T-helper 17 cell (primary cell): Measurements from ENCODE around the gene EXT2. TPM values are rescaled to one million over a fixed set of nuclear protein-coding genes. Genes with fewer than 3 reads are reported as not detected.
A peak's percentile ranks its signal among the peaks of the same experiment; 100 is the strongest.

Source experiments
- ATAC-seq: fragments of 150-1000 bp; cut with Tn5 transposase; 2 replicates; pipeline ENCODE4 v1.10.0; 2021; ENCODE audit warnings: mild to moderate bottlenecking, moderate library complexity
- DNase-seq, 3 donors: peaks; one replicate each; pipeline versions ENCODE4 v3.0.0 to v3.0.0-alpha.2; 2020 to 2021
- H3K9me3 ChIP-seq: one replicate; pipeline ENCODE4 v1.7.0; 2013; ENCODE audit warnings: low read length, mild to moderate bottlenecking; ENCODE audit not compliant: control insufficient read depth, poor library complexity, severe bottlenecking
- H3K27ac Mint-ChIP-seq: one replicate; pipeline ENCODE4 v1.8.0; 2022; ENCODE audit warnings: mild to moderate bottlenecking, moderate library complexity, mixed read lengths
- H3K27me3 Mint-ChIP-seq: one replicate; pipeline ENCODE4 v1.8.0; 2022; ENCODE audit warnings: mixed read lengths
- H3K36me3 Mint-ChIP-seq: one replicate; pipeline ENCODE4 v1.8.0; 2022; ENCODE audit warnings: low read depth, mixed read lengths
- H3K4me1 Mint-ChIP-seq: one replicate; pipeline ENCODE4 v1.8.0; 2022; ENCODE audit warnings: mild to moderate bottlenecking, mixed read lengths
- H3K4me3 Mint-ChIP-seq: one replicate; pipeline ENCODE4 v1.8.0; 2022; ENCODE audit warnings: mild to moderate bottlenecking, moderate library complexity, mixed read lengths
- total RNA-seq, 4 donors: library from RNA in 2 of 4; stranded (reverse) in 2 of 4; gene quantifications; one replicate each; pipeline ENCODE4 v1.2.3 and lab custom pipeline; 2022 to 2026

EXT2 gene
- total RNA-seq, 2 donors from 2014 or later: 23.6 to 28.0 TPM

- ATAC-seq: no peak
- Mint-ChIP-seq H3K4me3 (no peak overlapping the region), H3K4me1 (peaks cover 10% of the 10 kb centered on the region), H3K27me3 (no peaks in the 10 kb centered on the region), H3K27ac (no peak overlapping the region), H3K36me3 (peaks cover 26% of the 10 kb centered on the region)
- H3K9me3 ChIP-seq: no peaks in the 10 kb centered on the region
- no peak for DNase-seq
Measured at GRCh38 chr11:44127130-44127529, 31.7 kb downstream of the EXT2 start.

GRCh38 chr11:44128729-44129128 is 33.3 kb downstream of the EXT2 start:
- no peaks in the 10 kb centered on the region for H3K9me3 ChIP-seq
- no peaks in the 10 kb centered on the region for H3K27me3 Mint-ChIP-seq
- DNase-seq: no peak
- peak overlapping the region; percentile 59 for H3K27ac Mint-ChIP-seq
- peaks cover 31% of the 10 kb centered on the region for H3K36me3 Mint-ChIP-seq
- no peak overlapping the region for H3K4me3 Mint-ChIP-seq
- no peak for ATAC-seq
- H3K4me1 Mint-ChIP-seq: peaks cover 10% of the 10 kb centered on the region

- no peaks in the 10 kb centered on the region for H3K27me3 Mint-ChIP-seq
- no peaks in the 10 kb centered on the region for H3K9me3 ChIP-seq
- no peak overlapping the region for H3K4me3 Mint-ChIP-seq
- H3K27ac Mint-ChIP-seq: no peak overlapping the region
- DNase-seq: no peak
- H3K4me1 Mint-ChIP-seq: peaks cover 10% of the 10 kb centered on the region
- H3K36me3 Mint-ChIP-seq: peaks cover 27% of the 10 kb centered on the region
- no peak for ATAC-seq
Measured at GRCh38 chr11:44130751-44131150, 35.3 kb downstream of the EXT2 start.

GRCh38 chr11:44133335-44133946 is 38.0 kb downstream of the EXT2 start:
- H3K9me3 ChIP-seq: no peaks in the 10 kb centered on the region
- peaks cover 8% of the 10 kb centered on the region for H3K4me1 Mint-ChIP-seq
- H3K27me3 Mint-ChIP-seq: no peaks in the 10 kb centered on the region
- no peak overlapping the region for H3K27ac Mint-ChIP-seq
- no peak for DNase-seq
- peaks cover 23% of the 10 kb centered on the region for H3K36me3 Mint-ChIP-seq
- no peak for ATAC-seq
- H3K4me3 Mint-ChIP-seq: no peak overlapping the region

DNA sequence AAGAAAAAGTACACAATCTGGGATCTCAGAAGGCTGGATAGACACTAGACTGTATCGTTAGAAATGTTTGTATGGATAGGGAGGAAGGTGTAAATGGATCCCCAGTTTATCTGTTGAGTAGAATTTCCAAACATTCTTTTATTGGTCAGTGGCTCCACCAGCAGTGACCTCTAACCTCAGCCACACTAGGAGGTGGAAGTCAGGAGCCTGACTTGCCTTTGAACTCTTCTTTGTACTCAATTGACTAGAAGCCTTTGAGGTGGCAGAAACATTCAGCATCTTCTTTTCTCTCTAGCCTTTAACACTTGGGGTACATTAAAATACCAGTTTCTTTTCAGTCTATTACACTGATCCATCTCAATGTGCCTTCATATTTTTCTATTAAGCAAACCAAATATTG is 39.1 kb downstream of the EXT2 start:
- Mint-ChIP-seq H3K36me3 (peaks cover 16% of the 10 kb centered on the region), H3K27ac (peak overlapping the region; percentile 32), H3K27me3 (no peaks in the 10 kb centered on the region), H3K4me1 (peaks cover 4% of the 10 kb centered on the region), H3K4me3 (no peak overlapping the region)
- ATAC-seq (no peak), DNase-seq (no peak)
- no peaks in the 10 kb centered on the region for H3K9me3 ChIP-seq

DNA sequence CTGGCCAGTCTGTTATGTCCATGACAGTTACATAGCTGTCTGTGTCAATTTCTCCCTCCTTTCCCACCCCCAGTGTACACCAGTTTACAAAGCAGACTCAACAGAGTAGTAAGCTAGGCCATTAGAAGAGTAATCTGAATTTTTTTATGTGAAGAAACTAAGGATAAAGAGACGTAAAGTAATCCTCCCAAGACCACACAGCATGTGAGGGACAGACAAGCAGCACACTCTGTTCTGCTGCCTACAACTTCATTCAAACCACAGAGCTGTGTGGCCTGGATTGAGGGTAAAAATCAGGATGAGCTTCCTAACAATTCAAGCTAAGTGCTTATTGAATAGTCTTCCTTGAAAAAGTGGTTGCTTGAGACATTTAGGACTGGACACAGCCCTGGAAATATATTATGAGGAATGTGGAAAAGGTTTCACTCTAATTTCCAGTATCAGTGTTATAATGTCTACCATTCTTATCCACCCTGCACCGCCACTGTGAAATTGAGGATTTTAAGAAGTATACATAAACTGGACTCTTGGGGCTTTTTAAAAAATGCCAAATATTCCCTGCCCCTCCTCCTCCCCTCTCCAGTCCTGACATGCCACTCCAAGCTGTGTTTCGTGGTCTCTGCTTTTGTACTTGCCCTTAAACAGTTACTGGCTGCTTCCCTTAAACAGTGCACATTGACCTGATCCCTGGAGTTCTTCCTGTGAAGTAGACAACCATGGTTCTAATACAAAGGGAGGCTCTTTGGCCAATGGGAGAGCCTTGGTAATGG is 40.9 kb downstream of the EXT2 start:
- ATAC-seq (no peak), DNase-seq (no peak)
- peaks cover 10% of the 10 kb centered on the region for H3K36me3 Mint-ChIP-seq
- H3K27ac Mint-ChIP-seq: peak overlapping the region; percentile 45
- H3K27me3 Mint-ChIP-seq: no peaks in the 10 kb centered on the region
- H3K4me3 Mint-ChIP-seq: no peak overlapping the region
- no peaks in the 10 kb centered on the region for H3K9me3 ChIP-seq
- no peaks in the 10 kb centered on the region for H3K4me1 Mint-ChIP-seq

DNA sequence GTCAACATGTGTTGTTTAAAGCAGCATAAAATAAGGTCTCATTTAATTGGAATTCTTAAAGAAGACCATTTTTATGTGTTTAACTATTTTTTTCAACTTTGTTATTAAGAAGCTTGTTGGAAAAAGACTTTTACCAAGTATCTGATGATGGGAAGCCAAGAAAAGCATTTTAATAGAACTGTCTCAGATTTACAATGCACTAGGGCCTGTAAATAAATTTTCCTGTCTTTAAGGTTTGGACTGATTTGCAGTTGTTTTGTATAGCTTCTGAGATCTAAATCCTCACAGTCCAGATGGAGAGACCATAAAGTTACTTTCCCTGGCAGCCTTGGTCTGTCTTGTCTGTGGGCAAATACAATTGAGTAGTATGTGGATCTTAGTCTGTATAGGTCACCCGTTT is 41.6 kb downstream of the EXT2 start:
- Mint-ChIP-seq H3K4me1 (no peaks in the 10 kb centered on the region), H3K27me3 (no peaks in the 10 kb centered on the region), H3K36me3 (peaks cover 10% of the 10 kb centered on the region)

GRCh38 chr11:44138286-44138685 is 42.8 kb downstream of the EXT2 start:
- Mint-ChIP-seq H3K4me1 (no peaks in the 10 kb centered on the region), H3K36me3 (peaks cover 8% of the 10 kb centered on the region), H3K4me3 (peak overlapping the region; percentile 34), H3K27ac (peak overlapping the region; percentile 37), H3K27me3 (no peaks in the 10 kb centered on the region)
- DNase-seq (no peak), ATAC-seq (no peak)
- H3K9me3 ChIP-seq: no peaks in the 10 kb centered on the region

More for the DNA sequence above, 41.6 kb downstream of the EXT2 start:
- no peaks in the 10 kb centered on the region for H3K9me3 ChIP-seq
- DNase-seq (no peak), ATAC-seq (no peak)
- peak overlapping the region; percentile 37 for H3K27ac Mint-ChIP-seq
- no peak overlapping the region for H3K4me3 Mint-ChIP-seq

- H3K9me3 ChIP-seq: no peaks in the 10 kb centered on the region
- Mint-ChIP-seq H3K27ac (no peak overlapping the region), H3K36me3 (peaks cover 8% of the 10 kb centered on the region), H3K27me3 (no peaks in the 10 kb centered on the region), H3K4me1 (no peaks in the 10 kb centered on the region), H3K4me3 (no peak overlapping the region)
- ATAC-seq (no peak), DNase-seq (no peak)
Measured at GRCh38 chr11:44138980-44139379, 43.5 kb downstream of the EXT2 start.

DNA sequence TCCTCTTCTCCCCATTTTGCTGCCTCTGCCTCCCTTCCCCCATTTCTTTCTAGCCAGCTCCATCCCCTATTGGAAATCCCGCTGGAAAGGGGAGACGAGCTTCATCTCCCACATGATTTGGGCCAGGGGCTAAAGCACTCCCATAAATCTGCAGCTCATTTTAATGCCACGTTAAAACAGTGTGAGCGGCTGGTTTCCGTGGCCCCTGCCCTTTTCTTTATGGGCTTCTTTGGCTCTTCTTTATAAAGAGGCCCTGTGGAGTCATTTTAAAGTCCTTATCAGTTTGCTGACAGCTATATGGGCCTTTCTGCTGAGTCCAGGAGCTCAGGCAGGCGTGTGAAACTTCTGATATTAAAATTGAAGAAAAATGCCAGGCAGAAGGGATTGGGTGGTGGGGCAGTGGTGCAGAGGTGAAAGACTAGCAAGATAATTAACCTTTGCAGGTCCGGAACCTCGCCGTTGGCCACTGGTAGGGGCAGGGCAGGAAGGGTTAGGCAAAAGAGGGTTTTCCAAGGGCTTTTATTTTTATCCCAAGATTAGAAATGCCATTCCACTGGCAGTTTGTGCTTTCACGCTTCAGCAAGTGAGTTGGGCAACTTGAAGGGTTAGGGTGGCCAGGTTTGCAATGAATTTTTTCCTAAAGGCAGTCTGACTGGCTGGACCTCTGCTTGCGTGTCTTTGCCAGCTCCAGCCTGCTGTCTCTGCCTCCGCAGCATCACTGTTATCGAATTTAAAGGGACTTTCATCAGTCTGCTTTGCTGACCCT is 44.3 kb downstream of the EXT2 start:
- DNase-seq: no peak
- no peaks in the 10 kb centered on the region for H3K4me1 Mint-ChIP-seq
- no peaks in the 10 kb centered on the region for H3K9me3 ChIP-seq
- H3K36me3 Mint-ChIP-seq: peaks cover 8% of the 10 kb centered on the region
- ATAC-seq: no peak
- H3K27me3 Mint-ChIP-seq: no peaks in the 10 kb centered on the region
- no peak overlapping the region for H3K4me3 Mint-ChIP-seq
- no peak overlapping the region for H3K27ac Mint-ChIP-seq

GRCh38 chr11:44140372-44140771 is 44.9 kb downstream of the EXT2 start:
- ATAC-seq (no peak), DNase-seq (no peak)
- no peak overlapping the region for H3K4me3 Mint-ChIP-seq

GRCh38 chr11:44140805-44141204 is 45.3 kb downstream of the EXT2 start:
- Mint-ChIP-seq H3K36me3 (peaks cover 8% of the 10 kb centered on the region), H3K27ac (no peak overlapping the region), H3K27me3 (no peaks in the 10 kb centered on the region), H3K4me3 (no peak overlapping the region), H3K4me1 (no peaks in the 10 kb centered on the region)
- ATAC-seq (no peak), DNase-seq (no peak)
- no peaks in the 10 kb centered on the region for H3K9me3 ChIP-seq

More at GRCh38 chr11:44140372-44140771, 44.9 kb downstream of the EXT2 start:
- Mint-ChIP-seq H3K27ac (no peak overlapping the region), H3K27me3 (no peaks in the 10 kb centered on the region), H3K4me1 (no peaks in the 10 kb centered on the region), H3K36me3 (peaks cover 8% of the 10 kb centered on the region)
- no peaks in the 10 kb centered on the region for H3K9me3 ChIP-seq
